NCI-H82 treated with DMSO at 0.1 percent for 48 hours (cell line): ENCODE measurements around the gene INHA.

ENCODE experiments used
- DNase-seq: peaks from one replicate; lab custom pipeline; 2025; ENCODE audit not compliant: unreplicated experiment; lab: John Stamatoyannopoulos, UW

INHA gene

GRCh38 chr2:219608399-219608964 is 36.4 kb downstream of the INHA start:
- no peak for DNase-seq

DNA sequence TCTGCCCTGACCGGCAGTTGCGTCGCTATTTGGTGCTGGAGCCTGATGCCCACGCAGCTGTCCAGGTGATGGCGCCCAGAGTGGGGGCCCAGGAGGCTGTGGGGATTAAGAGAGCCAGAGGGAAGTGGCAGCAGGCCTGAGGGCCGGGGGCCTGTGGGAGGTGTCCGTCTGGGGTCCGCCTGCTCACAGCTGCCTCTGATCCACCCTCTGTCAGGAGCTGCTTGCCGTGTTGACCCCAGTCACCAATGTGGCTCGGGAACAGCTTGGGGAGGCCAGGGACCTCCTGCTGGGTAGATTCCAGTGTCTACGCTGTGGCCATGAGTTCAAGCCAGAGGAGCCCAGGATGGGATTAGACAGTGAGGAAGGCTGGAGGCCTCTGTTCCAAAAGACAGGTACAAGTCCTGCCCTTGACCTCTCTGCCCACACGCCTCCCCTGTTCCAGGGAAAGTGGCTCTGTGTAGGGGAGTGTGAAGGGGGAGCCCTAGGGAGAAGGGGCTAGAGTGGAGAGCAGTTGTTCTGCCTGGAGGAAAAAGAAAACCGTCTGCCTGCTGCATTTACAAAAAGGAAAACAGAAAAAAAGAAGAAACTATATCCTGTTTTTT is 37.1 kb downstream of the INHA start:
- no peak for DNase-seq

GRCh38 chr2:219611306-219611705 is 39.2 kb downstream of the INHA start:
- no peak for DNase-seq

DNA sequence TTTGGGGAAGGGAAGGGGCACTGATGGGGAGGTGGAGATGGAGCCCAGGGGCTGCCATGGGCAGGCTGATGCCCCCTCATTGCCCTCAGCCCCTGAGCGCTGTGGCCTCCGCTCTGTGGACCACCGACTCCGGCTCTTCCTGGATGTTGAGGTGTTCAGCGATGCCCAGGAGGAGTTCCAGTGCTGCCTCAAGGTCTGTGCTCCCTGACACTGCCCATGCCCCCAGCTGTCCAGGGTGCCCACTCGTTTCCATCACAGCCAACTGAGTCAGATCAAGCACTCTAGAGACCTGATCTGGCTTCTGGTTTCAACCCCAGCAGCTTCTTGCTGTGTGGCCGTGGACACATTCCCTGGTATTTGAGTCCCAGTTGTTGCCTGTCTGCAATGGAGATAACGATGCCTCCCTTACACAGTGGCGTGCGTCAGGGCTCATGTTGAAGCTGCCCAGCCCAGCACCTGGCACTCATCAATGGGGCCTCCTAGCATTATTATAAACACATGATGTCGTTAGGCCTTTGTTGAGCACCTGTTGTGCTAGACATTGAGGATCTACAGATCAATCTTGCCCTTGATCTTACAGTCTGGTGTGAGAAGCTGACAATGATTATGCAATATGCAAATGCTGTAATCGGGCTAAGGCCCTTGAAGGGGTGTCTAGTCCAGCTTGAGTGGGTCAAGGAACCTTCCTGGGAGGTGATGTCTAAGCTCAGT is 39.9 kb downstream of the INHA start:
- no peak for DNase-seq

DNA sequence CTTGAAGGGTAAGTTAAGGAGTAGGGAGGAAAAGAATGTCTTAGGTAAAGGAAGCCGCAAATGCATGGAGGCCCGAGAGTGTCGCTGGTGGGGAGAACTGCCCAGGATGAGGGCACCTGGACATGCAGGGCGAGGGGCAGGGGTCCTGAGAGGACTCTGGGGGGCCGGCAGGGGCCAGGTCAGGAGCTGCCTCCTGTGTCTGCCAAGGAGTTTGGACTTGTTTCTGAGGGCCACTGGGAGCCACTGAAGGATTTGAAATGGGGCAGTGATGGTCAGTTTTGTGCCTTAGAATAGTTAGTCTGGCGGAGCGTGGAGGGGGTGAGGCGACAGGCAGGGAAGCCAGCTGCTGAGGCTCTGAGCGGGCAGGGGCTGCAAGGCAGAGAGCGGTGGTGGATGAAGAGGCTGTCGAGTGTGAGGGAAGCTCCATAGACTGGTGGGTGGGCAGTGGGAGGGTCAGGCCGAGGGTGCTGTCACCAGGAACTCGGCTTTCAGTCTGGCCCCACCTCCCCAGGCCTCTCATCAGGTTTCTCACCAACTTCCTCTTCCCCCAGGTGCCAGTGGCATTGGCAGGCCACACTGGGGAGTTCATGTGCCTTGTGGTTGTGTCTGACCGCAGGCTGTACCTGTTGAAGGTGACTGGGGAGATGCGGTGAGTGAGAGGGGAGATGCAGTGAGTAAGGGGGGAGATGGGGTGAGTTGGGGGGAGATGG is 40.6 kb downstream of the INHA start:
- no peak for DNase-seq

- DNase-seq: no peak
Observed at GRCh38 chr2:219613461-219614070, 41.5 kb downstream of the INHA start.

DNA sequence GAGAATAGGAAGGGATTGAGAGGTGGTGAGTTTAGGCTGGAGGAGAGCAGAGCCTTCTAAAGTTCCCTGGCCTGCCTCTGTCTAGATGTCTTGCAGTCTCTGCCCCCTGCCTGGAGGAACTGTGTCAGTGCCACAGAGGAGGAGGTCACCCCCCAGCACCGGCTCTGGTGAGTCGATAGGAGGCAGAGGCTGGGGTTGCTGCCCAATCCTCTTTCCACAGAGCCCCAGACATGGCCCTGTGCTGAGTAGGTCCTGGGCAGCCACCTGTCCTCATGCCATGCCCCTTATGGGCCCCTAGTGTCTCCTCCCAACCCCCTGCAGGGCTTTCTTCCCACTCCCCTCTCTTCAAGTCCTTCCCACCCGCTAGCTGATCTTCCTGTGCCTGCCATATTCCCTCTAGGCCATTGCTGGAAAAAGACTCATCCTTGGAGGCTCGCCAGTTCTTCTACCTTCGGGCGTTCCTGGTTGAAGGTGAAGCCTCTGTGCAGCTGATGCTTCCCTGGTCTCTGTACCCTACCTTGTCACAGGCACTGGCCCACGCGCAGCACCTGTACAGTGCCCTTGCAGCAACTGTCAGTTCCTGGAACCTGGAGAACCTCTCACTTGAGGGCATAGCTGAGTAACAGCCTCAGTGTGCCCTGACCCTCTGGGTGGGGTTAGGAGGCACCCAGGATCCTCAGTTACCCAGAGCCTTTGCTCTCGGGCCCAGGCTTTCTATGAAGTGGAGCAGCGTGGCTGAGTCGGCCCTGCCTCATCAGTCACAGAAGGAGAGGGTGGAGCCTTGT is 42.2 kb downstream of the INHA start:
- no peak for DNase-seq

DNA sequence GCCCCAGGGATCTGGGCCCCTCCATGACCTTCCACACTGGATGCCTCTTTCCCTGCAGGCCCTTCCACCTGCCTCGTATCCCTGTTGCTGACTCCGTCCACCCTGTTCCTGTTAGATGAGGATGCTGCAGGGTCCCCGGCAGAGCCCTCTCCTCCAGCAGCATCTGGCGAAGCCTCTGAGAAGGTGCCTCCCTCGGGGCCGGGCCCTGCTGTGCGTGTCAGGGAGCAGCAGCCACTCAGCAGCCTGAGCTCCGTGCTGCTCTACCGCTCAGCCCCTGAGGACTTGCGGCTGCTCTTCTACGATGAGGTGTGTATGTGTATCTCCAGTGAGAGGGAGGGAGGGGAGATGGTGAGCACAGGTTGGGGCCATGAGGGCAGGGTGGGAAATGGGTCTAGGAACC is 42.9 kb downstream of the INHA start:
- DNase-seq: no peak

DNA sequence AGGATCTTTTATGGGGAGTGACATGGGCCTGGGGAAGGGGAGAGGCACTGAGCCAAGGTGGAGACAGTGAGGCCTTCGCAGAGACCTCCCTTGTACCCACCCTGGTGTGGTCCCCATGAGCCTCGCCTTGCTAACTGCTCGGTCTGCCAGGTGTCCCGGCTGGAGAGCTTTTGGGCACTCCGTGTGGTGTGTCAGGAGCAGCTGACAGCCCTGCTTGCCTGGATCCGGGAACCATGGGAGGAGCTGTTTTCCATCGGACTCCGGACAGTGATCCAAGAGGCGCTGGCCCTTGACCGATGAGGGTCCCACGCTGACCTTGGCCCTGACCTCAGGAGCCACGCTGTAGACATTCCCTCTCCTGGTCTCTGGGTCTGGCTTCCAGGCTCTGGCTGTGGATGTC is 43.8 kb downstream of the INHA start:
- DNase-seq: no peak

- DNase-seq: no peak
Observed at GRCh38 chr2:219616550-219616949, 44.4 kb downstream of the INHA start.

DNA sequence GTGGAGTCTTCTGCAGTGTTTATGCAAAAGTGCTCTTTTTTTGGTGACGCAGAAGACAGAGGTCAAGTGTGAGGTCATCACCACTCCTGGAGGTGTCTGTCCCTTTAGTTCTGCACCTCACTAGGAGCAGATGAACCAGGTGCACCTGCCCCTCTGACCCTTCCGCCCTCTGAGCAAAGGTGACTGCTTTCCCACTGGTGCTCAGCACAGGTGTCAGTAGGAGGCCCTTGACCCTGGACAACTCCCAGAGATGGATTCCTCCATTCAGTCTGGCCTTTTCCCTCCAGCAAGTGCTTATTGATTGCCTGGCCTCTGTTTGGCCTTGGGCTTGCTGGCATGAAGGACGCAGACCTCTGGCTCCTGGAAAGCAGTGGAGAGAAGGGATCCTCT is 46.6 kb downstream of the INHA start:
- no peak for DNase-seq

GRCh38 chr2:219619235-219619634 is 47.1 kb downstream of the INHA start:
- no peak for DNase-seq

- no peak for DNase-seq
Observed at GRCh38 chr2:219620546-219620945, 48.4 kb downstream of the INHA start.

GRCh38 chr2:219621935-219622334 is 49.8 kb downstream of the INHA start:
- DNase-seq: no peak

DNA sequence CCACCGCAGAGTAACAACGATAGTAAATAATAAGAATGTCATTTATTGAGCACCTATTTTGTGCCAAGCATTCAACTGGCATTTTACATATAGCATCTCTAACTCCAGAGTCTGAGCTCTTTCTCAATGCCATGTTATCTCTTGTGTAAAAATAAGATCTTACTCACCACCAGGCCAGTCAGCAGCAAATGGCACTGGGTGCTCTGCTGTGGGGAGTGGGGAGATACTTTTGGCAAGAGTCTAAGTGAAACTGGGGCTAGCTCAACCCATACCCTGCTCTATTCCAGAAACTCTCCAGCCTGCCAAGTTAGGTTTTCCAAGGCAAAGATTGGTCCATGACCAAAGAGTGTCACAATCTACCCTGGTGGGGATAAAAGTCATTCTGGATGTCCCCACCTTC is 50.4 kb downstream of the INHA start:
- DNase-seq: no peak

GRCh38 chr2:219624565-219624964 is 52.5 kb downstream of the INHA start:
- no peak for DNase-seq

DNA sequence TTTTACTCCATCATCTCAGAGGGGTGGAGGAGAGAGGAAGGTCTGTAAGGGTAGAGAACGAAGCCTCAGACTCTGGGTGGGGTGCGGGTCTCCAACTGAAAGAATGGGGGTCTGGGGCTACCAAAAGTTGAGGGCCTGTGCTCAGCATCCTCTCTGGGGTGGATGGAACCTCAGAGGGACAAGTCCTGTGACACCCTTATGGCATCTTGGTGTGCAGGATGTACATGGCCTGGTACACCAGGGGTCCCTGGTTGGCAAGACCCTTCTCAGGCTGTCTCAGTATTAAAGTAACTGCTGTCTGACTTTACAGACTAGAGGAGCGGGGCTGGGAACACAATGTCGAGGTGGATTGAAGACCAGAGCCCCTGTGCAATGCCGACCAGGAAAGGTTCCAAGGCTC is 53.1 kb downstream of the INHA start:
- DNase-seq: no peak
